Mononuclear cell (primary cell): ENCODE data around the gene HECTD1. TPM values are rescaled to one million over a fixed set of nuclear protein-coding genes. Genes with fewer than 3 reads are reported as not detected.
"Not testable (repeated sequence)": the region's sequence is repeated elsewhere in the genome, so short reads cannot be mapped to it uniquely, and the experiment has no call there.

Experiments used
- H3K27me3 ChIP-seq: 2 replicates; pipeline ENCODE4 v1.6.0; 2011; ENCODE audit warnings: low read length, control low read depth; ENCODE audit not compliant: insufficient read depth
- H3K4me1 ChIP-seq: 2 replicates; pipeline ENCODE4 v1.5.1; 2011; ENCODE audit warnings: mild to moderate bottlenecking, low read length, control low read depth; ENCODE audit not compliant: insufficient read depth
- H3K4me3 ChIP-seq: 2 replicates; pipeline ENCODE4 v1.5.1; 2011; ENCODE audit warnings: mild to moderate bottlenecking, low read length, moderate library complexity
- H3K9me3 ChIP-seq: 2 replicates; pipeline ENCODE4 v1.5.1; 2011; ENCODE audit warnings: low read depth, mild to moderate bottlenecking, control low read depth, low read length
- total RNA-seq: library from RNA; depleted of rRNA; stranded (reverse); fragments of >200 nt; gene quantifications from one replicate; pipeline ENCODE4 v1.2.3, GENCODE V29; 2012

HECTD1 gene
- total RNA-seq, 1 donor, result 236 TPM

- H3K9me3 ChIP-seq, result no peaks in the 10 kb centered on the region
- no peaks in the 10 kb centered on the region for H3K27me3 ChIP-seq
- no peaks in the 10 kb centered on the region for H3K4me1 ChIP-seq
- H3K4me3 ChIP-seq, result no peak overlapping the region
Measured at GRCh38 chr14:31083781-31084180, 123.8 kb downstream of the HECTD1 start.

GRCh38 chr14:31080484-31080883 is 127.1 kb downstream of the HECTD1 start:
- Histone ChIP-seq H3K9me3 (no peaks in the 10 kb centered on the region), H3K27me3 (no peaks in the 10 kb centered on the region), H3K4me1 (no peaks in the 10 kb centered on the region), H3K4me3 (no peak overlapping the region)

- Histone ChIP-seq H3K27me3 (no peaks in the 10 kb centered on the region), H3K4me3 (no peak overlapping the region), H3K4me1 (no peaks in the 10 kb centered on the region)
Measured at GRCh38 chr14:31080056-31080455, 127.5 kb downstream of the HECTD1 start.

GRCh38 chr14:31078766-31079165 is 128.8 kb downstream of the HECTD1 start:
- H3K4me1 ChIP-seq, result no peaks in the 10 kb centered on the region
- H3K27me3 ChIP-seq, result no peaks in the 10 kb centered on the region
- H3K4me3 ChIP-seq, result no peak overlapping the region
- H3K9me3 ChIP-seq, result no peaks in the 10 kb centered on the region

More at GRCh38 chr14:31080056-31080455, 127.5 kb downstream of the HECTD1 start:
- H3K9me3 ChIP-seq, result no peaks in the 10 kb centered on the region

- H3K27me3 ChIP-seq, result no peaks in the 10 kb centered on the region
- no peaks in the 10 kb centered on the region for H3K4me1 ChIP-seq
- no peaks in the 10 kb centered on the region for H3K9me3 ChIP-seq
- no peak overlapping the region for H3K4me3 ChIP-seq
Measured at GRCh38 chr14:31075144-31075543, 132.4 kb downstream of the HECTD1 start.

- H3K4me1 ChIP-seq, result peaks cover 6% of the 10 kb centered on the region
- no peaks in the 10 kb centered on the region for H3K27me3 ChIP-seq
- no peak overlapping the region for H3K4me3 ChIP-seq
- no peaks in the 10 kb centered on the region for H3K9me3 ChIP-seq
Measured at GRCh38 chr14:31071151-31071550, 136.4 kb downstream of the HECTD1 start.

- no peaks in the 10 kb centered on the region for H3K9me3 ChIP-seq
- H3K27me3 ChIP-seq, result no peaks in the 10 kb centered on the region
- no peak overlapping the region for H3K4me3 ChIP-seq
- peaks cover 6% of the 10 kb centered on the region for H3K4me1 ChIP-seq
Measured at GRCh38 chr14:31070431-31070830, 137.2 kb downstream of the HECTD1 start.

- H3K4me3 ChIP-seq, result no peak overlapping the region
- H3K4me1 ChIP-seq, result peaks cover 6% of the 10 kb centered on the region
- H3K27me3 ChIP-seq, result no peaks in the 10 kb centered on the region
- H3K9me3 ChIP-seq, result no peaks in the 10 kb centered on the region
Measured at GRCh38 chr14:31069343-31069742, 138.2 kb downstream of the HECTD1 start.

GRCh38 chr14:31068235-31068634 is 139.4 kb downstream of the HECTD1 start:
- Histone ChIP-seq H3K9me3 (no peaks in the 10 kb centered on the region), H3K4me1 (peaks cover 6% of the 10 kb centered on the region), H3K4me3 (no peak overlapping the region), H3K27me3 (no peaks in the 10 kb centered on the region)

GRCh38 chr14:31062908-31063307 is 144.7 kb downstream of the HECTD1 start:
- H3K4me1 ChIP-seq, H3K27me3 ChIP-seq, H3K4me3 ChIP-seq, H3K9me3 ChIP-seq: not testable (repeated sequence)

- Histone ChIP-seq H3K4me3 (no peak overlapping the region), H3K9me3 (no peaks in the 10 kb centered on the region), H3K27me3 (no peaks in the 10 kb centered on the region), H3K4me1 (no peaks in the 10 kb centered on the region)
Measured at GRCh38 chr14:31060253-31060875, 147.2 kb downstream of the HECTD1 start.

- H3K4me3 ChIP-seq, result no peak overlapping the region
- no peaks in the 10 kb centered on the region for H3K9me3 ChIP-seq
- H3K4me1 ChIP-seq, result no peaks in the 10 kb centered on the region
- no peaks in the 10 kb centered on the region for H3K27me3 ChIP-seq
Measured at GRCh38 chr14:31059152-31059924, 148.3 kb downstream of the HECTD1 start.

GRCh38 chr14:31057701-31058364 is 149.8 kb downstream of the HECTD1 start:
- H3K27me3 ChIP-seq, result no peaks in the 10 kb centered on the region
- no peak overlapping the region for H3K4me3 ChIP-seq
- no peaks in the 10 kb centered on the region for H3K9me3 ChIP-seq
- H3K4me1 ChIP-seq, result no peaks in the 10 kb centered on the region

- Histone ChIP-seq H3K27me3 (no peaks in the 10 kb centered on the region), H3K4me1 (no peaks in the 10 kb centered on the region), H3K9me3 (no peaks in the 10 kb centered on the region), H3K4me3 (no peak overlapping the region)
Measured at GRCh38 chr14:31057035-31057434, 150.6 kb downstream of the HECTD1 start.

- H3K4me3 ChIP-seq, H3K9me3 ChIP-seq, H3K27me3 ChIP-seq: not testable (repeated sequence)
Measured at GRCh38 chr14:31052905-31053586, 154.5 kb downstream of the HECTD1 start.

More at GRCh38 chr14:31052905-31053586, 154.5 kb downstream of the HECTD1 start:
- H3K4me1 ChIP-seq, result not testable (repeated sequence)
